HEK293 (cell line): ENCODE measurements around the gene FAM149B1.

Experiments
- CTCF ChIA-PET: fragments of 350-600 bp; formaldehyde crosslinking; extraction: SDS; loops from one replicate; lab custom pipeline; 2021; ENCODE audit warnings: antibody characterized with exemption; lab: Yijun Ruan, JAX
- POLR2A ChIA-PET: fragments of 300-600 bp; formaldehyde crosslinking; extraction: SDS; loops from one replicate; lab custom pipeline; 2020; ENCODE audit warnings: antibody characterized with exemption, inconsistent platforms; lab: Yijun Ruan, JAX
- H3K27ac ChIP-seq: fragments of 200-500 bp; sonication (Bioruptor generic); 2 replicates; pipeline ENCODE4 v1.5.1; 2014; ENCODE audit warnings: low read depth, low read length, control low read depth, inconsistent platforms; ENCODE audit errors: extremely low read depth
- H3K36me3 ChIP-seq, 2 experiments: fragments of 200-500 bp in 1 of 2; sonication (Bioruptor generic) in 1 of 2; 1 replicate in 1 of 2; 2 replicates in 1 of 2; pipeline ENCODE4 v1.5.1; 2014 to 2017; ENCODE audit warnings: inconsistent platforms in 2 of 2, low read length in 2 of 2; ENCODE audit not compliant: control insufficient read depth in 2 of 2, insufficient read depth in 1 of 2
- H3K4me1 ChIP-seq: fragments of 200-500 bp; sonication (Bioruptor generic); 2 replicates; pipeline ENCODE4 v1.5.1; 2014; ENCODE audit warnings: mild to moderate bottlenecking, low read length, inconsistent platforms; ENCODE audit not compliant: control insufficient read depth, insufficient read depth
- H3K4me3 ChIP-seq: 2 replicates; pipeline ENCODE4 v1.5.1; 2011; ENCODE audit warnings: low read depth, mild to moderate bottlenecking, control low read depth, low read length, moderate library complexity
- H3K9me3 ChIP-seq: fragments of 200-500 bp; sonication (Bioruptor generic); 2 replicates; pipeline ENCODE4 v1.5.1; 2014; ENCODE audit warnings: low read depth, low read length, inconsistent platforms; ENCODE audit not compliant: control insufficient read depth, insufficient read depth
- GLI4 ChIP-seq: fragments of 450-650 bp; formaldehyde crosslinking; IDR thresholded peaks from 2 replicates; pipeline ENCODE4 v1.5.1; 2016; ENCODE audit warnings: missing biosample characterization, missing genetic modification characterization
- HOXA7 ChIP-seq: sonication (generic); formaldehyde crosslinking; IDR thresholded peaks from 2 replicates; pipeline ENCODE4 v1.8.1; 2022; ENCODE audit warnings: missing genetic modification reagents, borderline replicate concordance
- PRDM6 ChIP-seq: fragments of 450-650 bp; formaldehyde crosslinking; IDR thresholded peaks from 2 replicates; pipeline ENCODE4 v1.5.1; 2017; ENCODE audit warnings: missing biosample characterization, missing genetic modification characterization
- ZBTB48 ChIP-seq: fragments of 450-650 bp; formaldehyde crosslinking; IDR thresholded peaks from 2 replicates; pipeline ENCODE4 v1.5.1; 2016; ENCODE audit warnings: missing biosample characterization, missing genetic modification characterization
- ZFHX2 ChIP-seq: fragments of 450-650 bp; formaldehyde crosslinking; conservative IDR thresholded peaks from 2 replicates; pipeline ENCODE4 v1.5.1; 2016; ENCODE audit warnings: missing biosample characterization, missing genetic modification characterization
- ZIC2 ChIP-seq: fragments of 450-650 bp; formaldehyde crosslinking; IDR thresholded peaks from 2 replicates; pipeline ENCODE4 v1.5.1; 2016; ENCODE audit warnings: missing biosample characterization, missing genetic modification characterization
- ZNF10 ChIP-seq: fragments of 450-650 bp; formaldehyde crosslinking; IDR thresholded peaks from 2 replicates; pipeline ENCODE4 v1.5.1; 2017; ENCODE audit warnings: missing biosample characterization, missing genetic modification characterization
- ZNF169 ChIP-seq: fragments of 450-650 bp; formaldehyde crosslinking; IDR thresholded peaks from 2 replicates; pipeline ENCODE4 v1.5.1; 2016; ENCODE audit warnings: missing biosample characterization, missing genetic modification characterization
- ZNF184 ChIP-seq: fragments of 450-650 bp; IDR thresholded peaks from 2 replicates; pipeline ENCODE4 v1.5.1; 2018; ENCODE audit warnings: missing biosample characterization, mild to moderate bottlenecking, missing genetic modification characterization
- ZNF214 ChIP-seq: fragments of 450-650 bp; formaldehyde crosslinking; IDR thresholded peaks from 2 replicates; pipeline ENCODE4 v1.5.1; 2017; ENCODE audit warnings: missing biosample characterization, mild to moderate bottlenecking, missing genetic modification characterization, borderline replicate concordance
- ZNF280C ChIP-seq: fragments of 450-650 bp; formaldehyde crosslinking; IDR thresholded peaks from 2 replicates; pipeline ENCODE4 v1.5.1; 2016; ENCODE audit warnings: missing biosample characterization, missing genetic modification characterization
- ZNF416 ChIP-seq: fragments of 450-650 bp; formaldehyde crosslinking; IDR thresholded peaks from 2 replicates; pipeline ENCODE4 v1.5.1; 2016; ENCODE audit warnings: missing biosample characterization, missing genetic modification characterization
- ZNF596 ChIP-seq: fragments of 450-650 bp; IDR thresholded peaks from 2 replicates; pipeline ENCODE4 v1.5.0; 2018; ENCODE audit warnings: missing biosample characterization, mild to moderate bottlenecking, missing genetic modification characterization, moderate library complexity
- ZNF777 ChIP-seq: fragments of 450-650 bp; formaldehyde crosslinking; IDR thresholded peaks from 2 replicates; pipeline ENCODE4 v1.5.1; 2017; ENCODE audit warnings: missing biosample characterization, missing genetic modification characterization, borderline replicate concordance
- ZSCAN30 ChIP-seq: fragments of 450-650 bp; IDR thresholded peaks from 2 replicates; pipeline ENCODE4 v1.5.1; 2018; ENCODE audit warnings: missing biosample characterization, mild to moderate bottlenecking, missing genetic modification characterization, moderate library complexity
- TF ChIP-seq, protein P1 (sequence below): fragments of 450-650 bp; formaldehyde crosslinking; IDR thresholded peaks from 2 replicates; pipeline ENCODE4 v1.5.1; 2016; ENCODE audit warnings: missing biosample characterization, missing genetic modification characterization

Gene FAM149B1

GRCh38 chr10:73211106-73211811 is 43.3 kb downstream of the FAM149B1 start:
- TF ChIP-seq ZNF214 (tag by site-specific recombination) (no peak), ZIC2 (tag by site-specific recombination) (no peak)
- Histone ChIP-seq H3K9me3 (no peaks in the 10 kb centered on the region), H3K36me3 (peaks cover 0 to 24% of the 10 kb centered on the region in 2 experiments; a peak in 2 of 3 replicates), H3K4me1 (no peaks in the 10 kb centered on the region), H3K27ac (no peak overlapping the region), H3K4me3 (no peak overlapping the region)
- ChIA-PET CTCF (interaction anchor here (1.0 kb wide), 1 partner anchor 318 kb away, joined by 3 read pairs; no protein-coding TSS in a partner anchor), POLR2A (no interaction called here)

- TF ChIP-seq ZNF184 (tag by site-specific recombination) (no peak), PRDM6 (tag by site-specific recombination) (no peak), ZNF596 (tag by site-specific recombination) (no peak), GLI4 (tag by site-specific recombination) (no peak), ZSCAN30 (tag by site-specific recombination) (no peak), ZNF280C (tag by site-specific recombination) (no peak), ZBTB48 (no peak)
- Histone ChIP-seq H3K4me3 (no peak overlapping the region), H3K4me1 (no peaks in the 10 kb centered on the region), H3K36me3 (peaks cover 7 to 23% of the 10 kb centered on the region in 2 experiments; a peak in 2 of 3 replicates), H3K27ac (no peak overlapping the region), H3K9me3 (no peaks in the 10 kb centered on the region)
- ChIA-PET CTCF (no interaction called here), POLR2A (no interaction called here)
These were observed 47.8 kb downstream of the FAM149B1 start for GRCh38 chr10:73215749-73216148.

DNA sequence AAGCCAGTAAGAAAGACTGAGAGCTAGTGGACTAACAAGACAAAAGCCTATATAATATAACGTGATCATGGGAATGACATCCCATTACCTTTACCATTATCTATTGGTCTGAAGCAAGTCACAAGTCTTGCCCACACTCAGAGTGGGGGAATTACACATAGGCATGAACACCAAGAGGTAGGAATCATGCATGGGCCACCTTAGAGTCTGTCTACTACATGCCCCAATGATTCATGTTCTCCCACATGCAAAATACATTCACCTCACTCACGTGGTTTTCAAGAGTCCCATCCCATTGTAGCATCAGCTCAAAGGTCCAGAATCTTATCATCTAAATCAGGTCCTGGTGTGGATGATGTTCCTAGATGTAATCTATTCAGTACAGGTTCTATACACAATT is 49.7 kb downstream of the FAM149B1 start:
- TF ChIP-seq ZNF10, result no peak
- no peak for TF ChIP-seq ZFHX2
- no peak for TF ChIP-seq HOXA7 (CRISPR knock-in tag)
- TF ChIP-seq ZNF169, result no peak
- TF ChIP-seq, protein P1, sequence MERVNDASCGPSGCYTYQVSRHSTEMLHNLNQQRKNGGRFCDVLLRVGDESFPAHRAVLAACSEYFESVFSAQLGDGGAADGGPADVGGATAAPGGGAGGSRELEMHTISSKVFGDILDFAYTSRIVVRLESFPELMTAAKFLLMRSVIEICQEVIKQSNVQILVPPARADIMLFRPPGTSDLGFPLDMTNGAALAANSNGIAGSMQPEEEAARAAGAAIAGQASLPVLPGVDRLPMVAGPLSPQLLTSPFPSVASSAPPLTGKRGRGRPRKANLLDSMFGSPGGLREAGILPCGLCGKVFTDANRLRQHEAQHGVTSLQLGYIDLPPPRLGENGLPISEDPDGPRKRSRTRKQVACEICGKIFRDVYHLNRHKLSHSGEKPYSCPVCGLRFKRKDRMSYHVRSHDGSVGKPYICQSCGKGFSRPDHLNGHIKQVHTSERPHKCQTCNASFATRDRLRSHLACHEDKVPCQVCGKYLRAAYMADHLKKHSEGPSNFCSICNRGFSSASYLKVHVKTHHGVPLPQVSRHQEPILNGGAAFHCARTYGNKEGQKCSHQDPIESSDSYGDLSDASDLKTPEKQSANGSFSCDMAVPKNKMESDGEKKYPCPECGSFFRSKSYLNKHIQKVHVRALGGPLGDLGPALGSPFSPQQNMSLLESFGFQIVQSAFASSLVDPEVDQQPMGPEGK (tag by site-specific recombination), result no peak
- no peak for TF ChIP-seq ZNF777 (tag by site-specific recombination)
- no peak for TF ChIP-seq ZNF416 (tag by site-specific recombination)
- Histone ChIP-seq H3K27ac (no peak overlapping the region), H3K4me3 (no peak overlapping the region), H3K9me3 (no peaks in the 10 kb centered on the region), H3K4me1 (no peaks in the 10 kb centered on the region), H3K36me3 (peaks cover 7 to 18% of the 10 kb centered on the region in 2 experiments; a peak in 2 of 3 replicates)
- CTCF ChIA-PET, result interaction anchor here (0.7 to 1.8 kb wide), 3 partner anchors 11 to 49 kb away, joined by 3 to 8 read pairs (median 4); no protein-coding TSS in a partner anchor
- POLR2A ChIA-PET, result interaction anchor here (0.7 kb wide), 1 partner anchor 49 kb away, joined by 3 read pairs; no protein-coding TSS in a partner anchor
